ENCODE data around the gene OTULIN. TPM values are rescaled to one million over a fixed set of nuclear protein-coding genes. Genes with fewer than 3 reads are reported as not detected.

OTULIN gene
- total and polyA plus RNA-seq, 2 donors (not counting 1 experiment from before 2014, with no cell fraction given): 9.8 to 17.8 TPM

DNA sequence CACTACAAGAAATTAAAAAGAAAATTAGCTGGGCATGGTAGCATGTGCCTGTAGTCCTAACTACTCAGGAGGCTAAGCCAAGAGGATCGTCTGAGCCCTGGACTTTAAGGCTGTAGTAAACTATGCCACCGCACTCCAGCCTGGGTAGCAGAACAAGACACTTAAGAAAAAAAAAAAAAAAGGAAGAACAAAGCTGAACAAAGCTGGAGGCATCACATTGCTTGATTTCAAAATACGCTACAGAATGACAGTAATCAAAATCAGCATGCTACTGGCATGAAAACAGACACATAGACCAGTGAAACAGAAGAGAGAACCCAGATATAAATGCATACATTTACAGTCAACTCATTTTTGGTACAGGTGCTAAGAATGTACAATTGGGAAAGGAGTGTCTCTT, 14.5 kb upstream of the OTULIN start:
- Histone ChIP-seq H3K36me3 (ENCODE audit: control insufficient read depth, insufficient read depth, low read length) (no peaks in the 10 kb centered on the region), H4K20me1 (ENCODE audit: control insufficient read depth, extremely low read depth, insufficient read depth, low read length) (no peaks in the 10 kb centered on the region), H3K27ac (ENCODE audit: insufficient read depth, low read length) (no peak overlapping the region), H3K4me2 (ENCODE audit: extremely low read depth, insufficient read depth, low read length) (no peak overlapping the region), H3K9me3 (ENCODE audit: control insufficient read depth, insufficient read depth, low read depth, low read length) (no peaks in the 10 kb centered on the region), H3K4me3 (replicated peaks in 1 of 4; ENCODE audit: control extremely low read depth in 1 of 4, insufficient read depth in 1 of 4, low read depth in 3 of 4, low read length in 4 of 4) (no peak overlapping the region), H3K9ac (ENCODE audit: insufficient read depth, low read length) (no peak overlapping the region), H2AFZ (ENCODE audit: low read length) (no peak overlapping the region), H3K4me1 (ENCODE audit: control insufficient read depth, extremely low read depth, insufficient read depth, low read length) (peaks cover 2% of the 10 kb centered on the region), H3K27me3 (ENCODE audit: control insufficient read depth, insufficient read depth, low read length) (no peaks in the 10 kb centered on the region), H3K79me2 (ENCODE audit: control insufficient read depth, insufficient read depth, low read length) (no peaks in the 10 kb centered on the region)
- no peak for TF ChIP-seq EZH2 (IDR thresholded peaks at IDR 0.05; ENCODE audit: low read length, missing control alignments)
- TF ChIP-seq, protein P1, sequence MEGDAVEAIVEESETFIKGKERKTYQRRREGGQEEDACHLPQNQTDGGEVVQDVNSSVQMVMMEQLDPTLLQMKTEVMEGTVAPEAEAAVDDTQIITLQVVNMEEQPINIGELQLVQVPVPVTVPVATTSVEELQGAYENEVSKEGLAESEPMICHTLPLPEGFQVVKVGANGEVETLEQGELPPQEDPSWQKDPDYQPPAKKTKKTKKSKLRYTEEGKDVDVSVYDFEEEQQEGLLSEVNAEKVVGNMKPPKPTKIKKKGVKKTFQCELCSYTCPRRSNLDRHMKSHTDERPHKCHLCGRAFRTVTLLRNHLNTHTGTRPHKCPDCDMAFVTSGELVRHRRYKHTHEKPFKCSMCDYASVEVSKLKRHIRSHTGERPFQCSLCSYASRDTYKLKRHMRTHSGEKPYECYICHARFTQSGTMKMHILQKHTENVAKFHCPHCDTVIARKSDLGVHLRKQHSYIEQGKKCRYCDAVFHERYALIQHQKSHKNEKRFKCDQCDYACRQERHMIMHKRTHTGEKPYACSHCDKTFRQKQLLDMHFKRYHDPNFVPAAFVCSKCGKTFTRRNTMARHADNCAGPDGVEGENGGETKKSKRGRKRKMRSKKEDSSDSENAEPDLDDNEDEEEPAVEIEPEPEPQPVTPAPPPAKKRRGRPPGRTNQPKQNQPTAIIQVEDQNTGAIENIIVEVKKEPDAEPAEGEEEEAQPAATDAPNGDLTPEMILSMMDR (conservative IDR thresholded peaks at IDR 0.05 in 1 of 2, IDR thresholded peaks at IDR 0.05 in 1 of 2; ENCODE audit: low read depth in 1 of 2, low read length in 2 of 2): no peak
- no peak for DNase-seq (ENCODE audit: low read depth in 2 of 2)

DNA sequence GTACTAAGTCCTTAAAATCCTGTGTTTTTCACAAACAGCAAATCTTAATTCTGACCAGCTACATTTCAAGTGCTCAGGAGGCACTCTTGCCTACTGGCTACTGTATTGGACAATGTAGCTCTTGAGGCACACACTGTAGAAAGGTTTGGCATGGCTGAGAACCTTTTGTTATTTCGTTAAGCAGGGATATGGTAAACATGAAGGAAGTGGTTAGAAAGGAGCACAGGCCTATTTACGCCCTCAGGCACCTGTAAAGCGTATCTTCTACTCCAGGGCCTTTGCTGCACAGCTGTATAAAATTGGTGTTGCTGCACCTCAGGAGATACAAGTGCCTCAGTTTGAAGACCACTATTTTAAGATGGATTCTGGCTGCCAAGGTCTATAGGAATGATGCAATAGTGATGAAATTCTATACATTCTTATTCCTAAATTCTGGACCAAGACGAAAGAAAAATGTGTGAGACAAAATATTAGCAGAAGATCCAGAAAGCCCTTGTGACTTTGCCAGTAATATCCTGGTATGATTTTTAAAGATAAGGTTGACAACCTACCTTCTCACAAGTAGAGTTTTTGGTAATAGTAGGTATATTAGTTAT, 9.3 kb upstream of the OTULIN start:
- Histone ChIP-seq H3K4me1 (ENCODE audit: control insufficient read depth, extremely low read depth, insufficient read depth, low read length) (peaks cover under 1% of the 10 kb centered on the region), H3K27me3 (ENCODE audit: control insufficient read depth, insufficient read depth, low read length) (no peaks in the 10 kb centered on the region), H3K9ac (ENCODE audit: insufficient read depth, low read length) (no peak overlapping the region), H3K9me3 (ENCODE audit: control insufficient read depth, insufficient read depth, low read depth, low read length) (no peaks in the 10 kb centered on the region), H3K4me2 (ENCODE audit: extremely low read depth, insufficient read depth, low read length) (no peak overlapping the region), H3K27ac (ENCODE audit: insufficient read depth, low read length) (no peak overlapping the region), H2AFZ (ENCODE audit: low read length) (no peak overlapping the region), H3K4me3 (replicated peaks in 1 of 4; ENCODE audit: control extremely low read depth in 1 of 4, insufficient read depth in 1 of 4, low read depth in 3 of 4, low read length in 4 of 4) (no peak overlapping the region), H4K20me1 (ENCODE audit: control insufficient read depth, extremely low read depth, insufficient read depth, low read length) (no peaks in the 10 kb centered on the region), H3K36me3 (ENCODE audit: control insufficient read depth, insufficient read depth, low read length) (no peaks in the 10 kb centered on the region), H3K79me2 (ENCODE audit: control insufficient read depth, insufficient read depth, low read length) (no peaks in the 10 kb centered on the region)
- DNase-seq (ENCODE audit: low read depth in 2 of 2): no peak
- TF ChIP-seq, protein P1 (conservative IDR thresholded peaks at IDR 0.05 in 1 of 2, IDR thresholded peaks at IDR 0.05 in 1 of 2; ENCODE audit: low read depth in 1 of 2, low read length in 2 of 2): no peak
- no peak for TF ChIP-seq EZH2 (IDR thresholded peaks at IDR 0.05; ENCODE audit: low read length, missing control alignments)

- Histone ChIP-seq H3K9ac (ENCODE audit: insufficient read depth, low read length) (no peak overlapping the region), H3K36me3 (ENCODE audit: control insufficient read depth, insufficient read depth, low read length) (no peaks in the 10 kb centered on the region), H3K4me1 (ENCODE audit: control insufficient read depth, extremely low read depth, insufficient read depth, low read length) (peaks cover 8% of the 10 kb centered on the region), H3K9me3 (ENCODE audit: control insufficient read depth, insufficient read depth, low read depth, low read length) (no peaks in the 10 kb centered on the region), H3K4me2 (ENCODE audit: extremely low read depth, insufficient read depth, low read length) (no peak overlapping the region), H4K20me1 (ENCODE audit: control insufficient read depth, extremely low read depth, insufficient read depth, low read length) (no peaks in the 10 kb centered on the region), H3K4me3 (replicated peaks in 1 of 4; ENCODE audit: control extremely low read depth in 1 of 4, insufficient read depth in 1 of 4, low read depth in 3 of 4, low read length in 4 of 4) (no peak overlapping the region), H3K27ac (ENCODE audit: insufficient read depth, low read length) (no peak overlapping the region), H2AFZ (ENCODE audit: low read length) (no peak overlapping the region), H3K27me3 (ENCODE audit: control insufficient read depth, insufficient read depth, low read length) (no peaks in the 10 kb centered on the region), H3K79me2 (ENCODE audit: control insufficient read depth, insufficient read depth, low read length) (no peaks in the 10 kb centered on the region)
- TF ChIP-seq, protein P1 (conservative IDR thresholded peaks at IDR 0.05 in 1 of 2, IDR thresholded peaks at IDR 0.05 in 1 of 2; ENCODE audit: low read depth in 1 of 2, low read length in 2 of 2): no peak
- TF ChIP-seq EZH2 (IDR thresholded peaks at IDR 0.05; ENCODE audit: low read length, missing control alignments): no peak
- DNase-seq (ENCODE audit: low read depth in 2 of 2): no peak
Measured at GRCh38 chr5:14656898-14657297, 7.6 kb upstream of the OTULIN start.

All from fibroblast of lung (primary cell).